GM19328 (cell line): Measurements from ENCODE around the gene SVIL.
A peak's percentile ranks its signal among the peaks of the same experiment; 100 is the strongest.
"Not testable (repeated sequence)": the region's sequence is repeated elsewhere in the genome, so short reads cannot be mapped to it uniquely, and the experiment has no call there.

Source experiments
- ATAC-seq: cut with Tn5 transposase; IDR thresholded peaks from one replicate; pipeline ENCODE4 v1.9.1; 2021; ENCODE audit warnings: mild to moderate bottlenecking, moderate library complexity; ENCODE audit not compliant: unreplicated experiment

Gene SVIL

GRCh38 chr10:29582769-29583168, 52.0 kb downstream of the SVIL start:
- ATAC-seq: not testable (repeated sequence)

- no peak for ATAC-seq
These were observed 55.3 kb downstream of the SVIL start for GRCh38 chr10:29579455-29579970.

- ATAC-seq: no peak
These were observed 56.3 kb downstream of the SVIL start for GRCh38 chr10:29578457-29578856.

GRCh38 chr10:29576681-29577080, 58.1 kb downstream of the SVIL start:
- no peak for ATAC-seq

- ATAC-seq: no peak
These were observed 59.7 kb downstream of the SVIL start for GRCh38 chr10:29575098-29575455.

GRCh38 chr10:29574212-29575097, 60.3 kb downstream of the SVIL start:
- ATAC-seq: not testable (repeated sequence)

- ATAC-seq: not testable (repeated sequence)
These were observed 64.5 kb downstream of the SVIL start for GRCh38 chr10:29570248-29570647.

GRCh38 chr10:29569795-29570194, 65.0 kb downstream of the SVIL start:
- no peak for ATAC-seq

- no peak for ATAC-seq
These were observed 67.8 kb downstream of the SVIL start for GRCh38 chr10:29567003-29567402.

- not testable (repeated sequence) for ATAC-seq
These were observed 68.6 kb downstream of the SVIL start for GRCh38 chr10:29566209-29566608.

- no peak for ATAC-seq
These were observed 71.2 kb downstream of the SVIL start for GRCh38 chr10:29563420-29564035.

- ATAC-seq: peak; percentile 64
These were observed 71.8 kb downstream of the SVIL start for GRCh38 chr10:29563006-29563405.

- ATAC-seq: no peak
These were observed 74.8 kb downstream of the SVIL start for GRCh38 chr10:29559996-29560395.

- ATAC-seq: no peak
These were observed 77.1 kb downstream of the SVIL start for GRCh38 chr10:29557665-29558064.

- no peak for ATAC-seq
These were observed 78.9 kb downstream of the SVIL start for GRCh38 chr10:29555746-29556481.

GRCh38 chr10:29555091-29555745, 79.6 kb downstream of the SVIL start:
- no peak for ATAC-seq

- ATAC-seq: no peak
These were observed 80.1 kb downstream of the SVIL start for GRCh38 chr10:29554660-29555059.

- ATAC-seq: no peak
These were observed 81.1 kb downstream of the SVIL start for GRCh38 chr10:29553544-29554250.

GRCh38 chr10:29553116-29553515, 81.7 kb downstream of the SVIL start:
- ATAC-seq: not testable (repeated sequence)

- not testable (repeated sequence) for ATAC-seq
These were observed 85.3 kb downstream of the SVIL start for GRCh38 chr10:29549493-29549892.
